Left ventricle myocardium superior (tissue), 1 donor: ENCODE data around the gene RNF4. TPM values are rescaled to one million over a fixed set of nuclear protein-coding genes. Genes with fewer than 3 reads are reported as not detected.
"Not testable (repeated sequence)": the region's sequence is repeated elsewhere in the genome, so short reads cannot be mapped to it uniquely, and the experiment has no call there.

Source experiments
- ATAC-seq: fragments of 200-7000 bp; cut with Tn5 transposase; one replicate; pipeline ENCODE4 v1.9.1; 2020; ENCODE audit warnings: mild to moderate bottlenecking, moderate library complexity
- DNase-seq: peaks from one replicate; pipeline ENCODE4 v3.0.0-alpha.2; 2020
- intact Hi-C: fragments of 100-400 bp; cut with micrococcal nuclease; formaldehyde crosslinking; loops from one replicate; pipeline ENCODE4 v1.11.0; 2022
- total RNA-seq: library from RNA; stranded (reverse); fragmentation: NEBNext Ultra II Directional; extraction: Animal tissue kit (Norgen Biotek cat#: 25700); gene quantifications from one replicate; pipeline ENCODE4 v1.2.1, GENCODE V29; 2021
- donor health status: DM: no; HTN: yes; CAD: no; lungs with severe emphysema.

Gene RNF4
- total RNA-seq, 1 donor from 2014 or later, result 26.1 TPM

DNA sequence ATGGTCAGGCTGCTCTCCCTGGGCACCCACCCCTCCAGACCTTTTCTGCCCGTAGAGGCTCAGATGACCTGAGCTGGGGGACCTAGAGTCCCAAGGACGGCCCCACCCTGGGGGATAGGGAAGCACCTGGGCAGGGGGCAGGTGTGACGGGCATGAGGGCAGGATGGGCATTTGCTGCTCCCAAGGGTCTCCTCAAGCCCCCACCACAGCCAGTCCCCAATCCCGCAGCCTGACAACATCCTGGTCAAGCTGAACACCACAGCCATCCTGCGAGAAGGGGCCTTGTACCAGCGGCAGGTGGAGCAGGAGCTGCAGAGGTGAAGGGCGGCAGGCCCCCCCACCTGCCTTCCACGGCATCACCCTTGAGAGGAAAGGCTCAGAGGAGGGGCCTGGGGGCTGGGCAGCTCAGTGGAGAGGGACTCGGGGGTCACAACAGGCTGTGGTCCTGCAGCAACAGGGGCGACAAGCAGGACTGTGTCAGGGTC is 17.8 kb upstream of the RNF4 start:
- no peak for ATAC-seq
- intact Hi-C loops, result loop anchor here (10.0 kb wide), 1 partner anchor 526 kb away; no protein-coding TSS in a partner anchor
- DNase-seq, result no peak

DNA sequence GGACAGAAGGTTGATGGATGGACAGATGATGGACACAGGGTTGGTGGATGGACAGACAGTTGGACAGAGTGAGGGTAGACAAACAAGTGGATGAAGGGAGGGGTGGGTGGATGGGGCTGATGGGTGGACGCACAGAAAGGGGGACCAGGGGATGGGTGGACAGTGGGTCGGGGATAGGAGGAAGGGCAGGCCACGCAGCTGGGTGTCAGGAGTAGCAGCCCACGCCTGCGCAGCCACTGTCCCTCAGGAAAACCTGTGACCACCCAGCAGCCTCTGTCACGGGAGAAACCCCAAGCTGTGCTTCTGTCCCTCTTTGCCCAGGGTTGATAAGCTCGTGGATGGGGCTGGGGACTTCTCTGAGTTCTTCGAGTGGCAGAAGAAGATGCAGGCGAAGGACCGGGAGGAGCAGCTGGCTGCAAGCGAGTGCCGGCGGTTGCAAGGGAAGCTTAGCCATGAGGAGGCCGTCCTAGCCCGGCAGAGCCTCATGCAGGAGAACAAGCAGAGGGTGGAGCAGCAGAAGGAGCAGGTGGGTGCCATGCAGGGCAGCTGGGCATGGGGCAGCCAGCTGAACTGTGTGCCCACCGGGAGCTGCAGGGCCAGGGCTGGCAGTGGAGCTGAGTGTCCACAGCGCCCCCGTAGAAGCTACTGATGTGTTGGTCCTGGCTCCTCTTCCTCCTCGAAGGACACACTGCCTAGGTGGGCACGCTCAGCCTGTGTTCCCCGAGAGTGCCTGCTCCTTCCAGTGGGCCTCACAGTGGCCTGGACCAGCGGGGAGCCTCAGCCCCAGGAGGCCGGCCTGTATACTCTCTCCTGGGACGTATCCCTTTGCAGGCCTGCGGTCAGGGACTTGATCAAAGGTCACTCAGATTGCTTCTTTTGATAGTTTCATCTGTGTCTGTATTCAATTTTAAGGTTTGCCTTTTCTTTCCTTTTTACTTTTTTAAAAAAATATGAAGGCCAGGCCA is 16.8 kb upstream of the RNF4 start:
- no peak for DNase-seq
- intact Hi-C loops, result loop anchor here (10.0 kb wide), 1 partner anchor 527 kb away; no protein-coding TSS in a partner anchor

DNA sequence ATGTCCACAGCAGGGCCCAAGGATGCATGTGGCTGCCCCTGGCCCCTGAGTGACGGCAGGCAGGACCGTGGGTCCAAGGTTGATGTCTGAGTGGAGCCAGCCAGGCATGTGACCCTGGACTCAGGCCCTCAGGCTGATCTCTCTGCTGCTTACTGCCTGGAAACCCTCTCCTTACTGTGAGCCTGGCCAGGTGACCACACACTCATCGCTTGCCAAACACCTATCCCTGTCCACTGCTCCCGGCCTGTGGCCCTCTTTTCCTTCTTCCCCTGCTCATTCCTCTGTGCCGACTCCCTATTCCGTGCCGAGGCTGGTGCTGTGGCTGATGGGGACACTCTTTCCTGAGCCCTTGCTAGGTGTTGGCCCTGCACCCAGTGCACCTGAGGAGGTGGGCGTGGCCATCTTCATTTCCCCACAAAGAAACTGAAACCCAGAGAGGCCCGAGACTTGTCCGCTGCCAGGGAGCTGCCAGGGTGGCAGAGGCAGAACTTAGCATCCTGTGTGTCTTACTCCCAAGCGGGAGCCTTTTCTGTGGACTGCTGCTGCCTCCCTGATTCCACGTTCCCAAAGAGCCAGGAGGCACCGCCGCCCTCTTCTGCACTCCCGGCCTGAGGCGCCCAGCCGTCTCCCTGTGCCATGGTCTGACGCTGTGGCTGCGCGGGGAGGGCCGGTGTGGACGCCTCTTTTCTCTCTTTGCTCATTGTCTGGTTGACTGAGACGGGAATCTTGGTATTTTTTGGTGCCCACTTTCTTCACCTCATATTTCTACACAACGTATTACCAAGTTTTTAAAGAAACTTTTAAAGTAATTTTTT is 11.2 kb upstream of the RNF4 start:
- intact Hi-C loops, result loop anchor here (10.0 kb wide), 1 partner anchor 533 kb away; no protein-coding TSS in a partner anchor
- DNase-seq, result no peak
- ATAC-seq, result no peak

More for the DNA sequence above, 16.8 kb upstream of the RNF4 start:
- ATAC-seq, result no peak

DNA sequence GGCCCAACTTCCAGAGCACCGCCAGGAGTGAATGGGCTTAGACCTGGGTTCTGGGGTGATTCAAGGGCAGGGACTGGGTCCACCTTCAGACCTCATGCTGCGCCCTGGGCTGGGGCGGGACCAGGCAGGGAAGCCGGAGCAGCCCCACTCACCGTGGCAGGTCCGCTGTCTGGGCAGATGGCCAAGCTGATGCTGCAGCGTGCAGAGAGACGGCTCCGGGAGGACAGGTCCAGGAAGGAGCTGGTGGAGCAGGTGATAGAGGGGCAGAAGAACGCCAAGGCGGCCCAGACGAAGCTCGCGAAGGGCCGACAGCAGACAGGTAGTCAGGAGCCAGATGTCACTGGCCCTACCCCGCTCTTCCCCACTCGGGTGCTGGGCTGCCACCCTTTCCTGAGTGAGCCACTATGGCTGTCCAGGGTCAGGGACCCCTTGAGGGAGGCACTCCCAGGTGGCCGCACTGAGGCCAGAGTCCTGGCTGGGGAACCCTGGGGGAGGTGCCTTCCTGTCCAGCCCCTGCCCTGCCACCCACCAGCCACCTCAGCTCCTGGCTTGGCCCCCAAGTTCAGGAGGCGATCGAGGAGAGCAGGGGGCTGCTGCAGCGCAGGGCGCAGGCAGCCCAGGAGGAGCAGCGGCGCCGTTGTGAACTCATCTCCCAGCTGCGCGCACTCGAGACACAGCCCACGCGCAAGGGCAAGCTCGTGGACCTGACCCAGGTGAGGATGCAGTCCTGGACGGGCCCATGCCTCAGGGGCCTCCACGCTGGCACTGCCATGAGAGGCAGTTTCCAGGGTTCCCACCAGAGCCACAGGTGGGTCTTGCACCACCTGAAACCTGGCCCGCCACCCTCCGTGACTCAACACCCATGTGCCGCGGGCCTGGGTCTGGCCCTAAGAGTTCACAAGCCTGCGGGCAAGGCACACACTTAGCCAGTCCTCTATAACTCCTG is 10.1 kb upstream of the RNF4 start:
- no peak for ATAC-seq
- DNase-seq, result no peak
- intact Hi-C loops, result loop anchor here (10.0 kb wide), 1 partner anchor 534 kb away; no protein-coding TSS in a partner anchor

DNA sequence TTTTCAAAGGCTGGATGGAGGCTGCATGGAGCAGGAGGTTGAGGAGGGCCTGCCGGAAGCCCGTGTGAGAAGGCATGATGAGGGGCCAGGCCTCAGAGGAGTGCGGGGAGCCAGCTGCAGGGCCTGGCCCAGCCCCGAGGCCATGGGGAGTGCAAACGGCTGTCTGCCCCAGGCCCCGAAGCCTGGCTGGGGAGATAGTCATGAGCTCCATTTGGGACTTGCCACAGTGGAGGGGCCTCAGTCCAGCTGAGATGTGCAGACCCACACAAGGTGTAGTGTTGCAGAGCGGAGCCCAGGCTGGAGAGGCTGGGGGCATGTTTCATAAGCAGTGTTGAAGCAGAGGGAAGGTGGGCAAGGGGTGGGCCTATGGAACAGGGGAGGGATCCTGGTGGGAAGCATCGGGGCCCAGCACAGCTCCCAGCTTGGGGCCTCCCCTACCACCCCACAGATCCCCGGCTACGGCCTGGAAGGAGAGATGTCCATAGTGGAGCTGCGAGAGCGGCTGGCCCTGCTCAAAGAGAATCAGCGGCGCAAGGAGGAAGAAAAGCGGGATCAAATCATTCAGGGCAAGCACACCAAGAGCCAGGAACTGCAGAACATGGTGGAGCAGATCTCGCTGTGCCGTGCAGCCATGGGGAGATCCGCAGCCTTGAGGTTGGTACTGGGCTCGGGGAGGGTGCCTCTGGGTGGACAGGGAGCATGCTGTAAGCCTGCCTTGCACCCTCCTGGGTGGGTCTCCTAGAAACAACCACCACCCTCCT is 9.1 kb upstream of the RNF4 start:
- DNase-seq, result no peak
- no peak for ATAC-seq
- intact Hi-C loops, result loop anchor here (10.0 kb wide), 2 partner anchors 235 to 535 kb away; no protein-coding TSS in a partner anchor

DNA sequence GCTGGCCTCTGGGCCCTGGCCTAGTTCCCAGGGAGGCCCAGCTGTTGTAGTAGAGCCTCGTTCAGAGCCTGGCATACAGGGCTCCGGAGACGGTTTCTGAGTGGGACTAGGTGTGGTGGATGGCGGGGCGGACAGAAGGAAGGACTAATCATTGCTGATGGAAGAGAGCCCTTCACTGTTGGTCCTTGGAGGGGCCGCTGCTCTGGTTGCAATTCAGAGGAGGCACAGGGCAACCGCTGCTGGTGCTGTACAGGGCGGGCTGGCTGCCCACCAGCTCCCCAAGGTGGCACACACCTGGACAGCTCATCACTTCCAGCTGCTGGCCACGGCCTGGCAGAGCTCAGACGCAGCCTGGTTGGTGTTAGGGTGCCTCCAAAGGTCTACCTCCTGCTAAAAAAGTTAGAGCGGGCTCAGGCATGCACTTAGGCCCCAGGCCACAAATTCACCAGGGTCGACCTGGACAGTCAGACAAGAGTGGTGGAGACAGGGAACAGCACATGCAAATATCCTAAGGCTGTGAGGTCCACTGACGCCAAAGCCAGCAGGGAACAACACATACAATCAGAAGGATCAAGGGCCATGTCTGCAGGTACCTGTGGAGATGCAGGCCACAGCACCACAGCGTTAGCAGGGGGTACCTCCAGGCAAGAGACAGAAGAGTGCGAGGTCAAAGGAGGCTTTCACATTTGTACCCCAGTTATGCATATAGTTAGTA is 7.5 kb upstream of the RNF4 start:
- DNase-seq (no peak), ATAC-seq (no peak)
- intact Hi-C loops, result loop anchor here (10.0 kb wide), 1 partner anchor 237 kb away; no protein-coding TSS in a partner anchor

DNA sequence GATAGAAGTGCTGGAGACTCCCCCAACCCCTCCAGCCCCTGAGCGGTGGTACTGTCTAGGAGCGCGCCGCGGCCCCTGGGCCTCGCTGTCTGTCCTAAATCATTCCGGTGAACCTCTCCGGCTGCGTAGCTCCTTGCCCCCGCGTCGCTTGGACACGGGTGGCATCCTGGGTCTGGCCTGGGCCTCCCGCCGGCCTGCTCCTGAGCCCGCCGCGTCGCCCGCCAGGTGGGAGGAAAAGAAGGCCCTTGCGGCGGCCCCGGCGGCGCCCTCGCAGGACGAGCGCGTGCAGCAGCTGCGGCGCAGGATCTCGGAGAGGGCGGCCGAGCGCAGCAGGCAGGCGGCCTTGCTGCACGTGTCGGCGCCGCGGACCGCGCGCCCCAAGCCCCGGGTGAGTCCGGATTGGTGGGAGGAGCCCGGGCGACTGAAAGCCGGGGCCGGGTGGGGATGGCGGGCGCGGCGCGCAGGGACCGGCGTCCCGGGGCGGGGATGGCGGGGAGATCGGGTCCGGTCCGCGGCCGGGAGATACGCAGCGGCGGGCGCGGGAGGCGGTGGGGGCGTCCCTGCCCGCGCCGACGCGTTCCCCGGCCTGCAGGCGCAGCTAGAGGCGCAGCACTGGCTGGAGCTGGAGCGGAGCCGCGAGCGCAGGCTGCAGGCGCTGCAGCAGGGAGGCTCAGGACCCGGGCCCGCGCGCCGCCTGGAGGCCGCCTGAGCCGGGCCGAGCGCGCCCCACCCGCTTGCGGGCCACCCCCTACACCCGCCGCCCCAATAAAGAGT is 6.5 kb upstream of the RNF4 start:
- intact Hi-C loops, result loop anchor here (10.0 kb wide), 1 partner anchor 238 kb away; no protein-coding TSS in a partner anchor
- peak; percentile 86 for DNase-seq
- peak; percentile 97 for ATAC-seq

DNA sequence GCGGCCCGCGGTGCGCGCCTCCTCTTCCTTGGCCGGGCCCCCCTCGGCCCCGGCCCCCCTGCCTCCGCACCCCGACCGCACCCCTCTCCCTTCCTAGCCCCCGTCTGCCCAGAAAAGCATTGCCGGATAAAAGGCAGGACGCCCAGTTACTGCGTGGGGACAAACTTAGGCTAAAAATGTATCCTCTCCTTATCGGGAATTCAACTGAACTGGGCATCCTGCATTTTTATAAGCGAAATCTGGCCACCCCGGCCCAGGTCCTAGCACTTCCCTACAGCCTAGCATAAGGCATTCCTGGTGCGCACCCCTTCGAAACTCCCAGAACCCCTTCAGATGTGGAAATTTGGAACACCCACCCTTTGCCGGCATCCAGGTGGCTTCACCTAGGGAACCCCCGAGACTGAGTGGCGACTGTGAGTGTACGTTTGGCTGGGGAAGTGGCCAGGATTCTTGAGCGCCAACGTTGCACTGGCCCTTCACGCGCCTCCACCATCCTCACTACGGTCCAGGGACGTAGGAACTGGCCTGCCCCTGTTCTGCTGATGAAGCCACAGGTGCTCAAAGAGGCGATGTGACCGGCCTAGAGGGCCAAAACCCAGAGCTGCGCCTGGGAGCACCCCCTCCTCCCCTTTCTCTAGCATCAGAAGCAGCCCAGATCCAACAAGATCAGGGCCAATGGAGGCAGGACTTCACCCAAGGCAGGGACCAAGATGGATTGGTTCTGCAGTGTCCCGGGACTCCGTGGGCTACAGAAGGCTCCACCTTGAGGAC is 5.7 kb upstream of the RNF4 start:
- no peak for DNase-seq
- no peak for ATAC-seq
- intact Hi-C loops, result loop anchor here (10.0 kb wide), 1 partner anchor 238 kb away; no protein-coding TSS in a partner anchor

DNA sequence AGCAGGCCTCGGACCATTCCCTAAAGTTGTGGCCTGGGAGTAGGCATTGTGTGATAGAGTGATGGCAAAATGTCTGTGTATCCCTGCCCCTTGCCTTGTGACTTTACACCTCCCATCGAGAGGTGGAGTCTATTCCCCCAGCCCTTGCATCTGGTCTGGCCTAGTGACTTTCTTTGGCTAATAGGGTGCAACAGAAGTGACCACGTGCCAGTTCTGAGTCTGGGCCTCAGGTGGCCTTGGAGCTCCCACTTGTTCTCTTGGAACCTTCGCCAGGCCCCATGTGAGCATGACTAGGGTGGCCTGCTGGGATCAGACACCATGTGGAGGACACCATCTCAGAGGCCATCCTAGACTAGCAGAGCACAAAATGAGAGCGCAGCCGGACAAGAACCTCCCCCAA is 3.9 kb upstream of the RNF4 start:
- intact Hi-C loops, result loop anchor here (10.0 kb wide), 1 partner anchor 240 kb away; no protein-coding TSS in a partner anchor
- ATAC-seq (no peak), DNase-seq (no peak)

DNA sequence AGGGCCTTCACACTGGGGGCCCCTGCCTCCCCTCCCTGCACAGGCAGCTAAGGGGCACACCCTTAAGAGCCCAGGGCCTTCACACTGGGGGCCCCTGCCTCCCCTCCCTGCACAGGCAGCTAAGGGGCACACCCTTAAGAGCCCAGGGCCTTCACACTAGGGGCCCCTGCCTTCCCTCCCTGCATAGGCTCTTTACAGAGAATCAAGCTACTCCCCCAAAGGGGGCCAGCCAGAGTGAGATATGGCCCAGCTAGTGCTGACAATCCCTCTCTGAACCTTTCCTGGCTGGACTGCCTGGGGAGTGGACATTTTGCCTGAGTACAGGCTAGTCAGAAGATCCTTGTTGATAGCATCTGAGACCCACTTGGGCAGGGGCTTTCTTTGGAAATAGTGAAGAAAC is 3.4 kb upstream of the RNF4 start:
- intact Hi-C loops, result loop anchor here (10.0 kb wide), 1 partner anchor 241 kb away; no protein-coding TSS in a partner anchor
- DNase-seq, ATAC-seq: not testable (repeated sequence)

DNA sequence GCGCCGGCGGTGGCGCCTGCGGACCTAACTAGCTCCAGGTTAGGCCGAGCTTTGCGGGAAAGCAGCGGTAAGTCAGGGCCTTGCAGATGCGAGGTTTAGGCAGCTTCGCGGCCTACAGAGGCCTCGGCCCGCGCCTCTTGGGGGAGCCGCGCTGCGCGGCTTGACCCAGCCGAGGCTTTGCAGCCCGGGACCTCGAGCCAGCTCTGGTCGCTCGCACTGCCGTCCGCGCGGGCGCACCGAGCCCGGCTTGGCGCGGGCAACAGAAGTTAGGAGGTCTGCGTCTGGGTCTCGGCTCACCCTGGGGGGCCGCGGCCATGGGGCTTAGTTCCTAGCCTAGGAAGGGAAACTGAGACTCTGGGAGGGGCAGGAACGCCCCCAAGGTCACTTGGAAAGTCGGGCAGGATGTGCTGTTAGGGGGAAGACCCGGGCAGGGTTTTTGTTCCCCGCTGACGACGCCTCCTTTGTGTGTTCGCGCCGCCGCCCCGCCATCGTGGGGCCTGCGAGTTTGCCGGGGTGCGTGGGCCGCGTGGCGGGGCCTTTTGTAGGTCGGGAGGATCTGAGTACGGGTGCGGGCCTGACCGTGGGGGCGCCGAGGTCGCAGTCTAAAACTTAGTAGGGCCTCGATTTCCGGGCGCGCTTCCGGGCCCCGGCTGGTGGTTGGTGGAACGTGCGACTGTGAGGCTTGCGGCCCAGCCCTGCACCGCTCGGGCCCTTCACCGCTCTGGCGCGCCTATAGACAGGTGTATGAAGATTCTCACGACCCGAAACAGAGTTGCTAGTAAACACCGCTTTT is 482 bp downstream of the RNF4 start:
- intact Hi-C loops, result loop anchor here (10.0 kb wide), 1 partner anchor 245 kb away; no protein-coding TSS in a partner anchor
- DNase-seq (peak; percentile 59), ATAC-seq (peak; percentile 54)

DNA sequence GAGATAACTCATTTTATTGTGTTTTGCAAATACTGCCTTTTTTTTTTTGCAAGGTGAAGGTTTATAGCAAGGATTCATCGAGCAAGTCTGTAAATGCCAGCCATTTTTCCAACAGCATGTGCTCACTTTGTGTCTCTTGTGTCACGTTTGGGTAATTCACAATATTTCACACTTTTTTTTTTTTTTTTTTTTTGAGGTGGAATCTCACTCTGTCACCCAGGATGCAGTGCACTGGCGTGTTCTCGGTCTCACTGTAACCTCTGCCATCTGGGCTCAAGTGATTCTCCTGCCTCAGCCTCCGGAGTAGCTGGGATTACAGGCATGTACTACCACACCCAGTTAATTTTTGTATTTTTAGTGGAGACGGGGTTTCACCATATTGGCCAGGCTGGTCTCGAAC is 1.9 kb downstream of the RNF4 start:
- intact Hi-C loops, result no loop called here
- DNase-seq, result no peak
- ATAC-seq, result no peak

DNA sequence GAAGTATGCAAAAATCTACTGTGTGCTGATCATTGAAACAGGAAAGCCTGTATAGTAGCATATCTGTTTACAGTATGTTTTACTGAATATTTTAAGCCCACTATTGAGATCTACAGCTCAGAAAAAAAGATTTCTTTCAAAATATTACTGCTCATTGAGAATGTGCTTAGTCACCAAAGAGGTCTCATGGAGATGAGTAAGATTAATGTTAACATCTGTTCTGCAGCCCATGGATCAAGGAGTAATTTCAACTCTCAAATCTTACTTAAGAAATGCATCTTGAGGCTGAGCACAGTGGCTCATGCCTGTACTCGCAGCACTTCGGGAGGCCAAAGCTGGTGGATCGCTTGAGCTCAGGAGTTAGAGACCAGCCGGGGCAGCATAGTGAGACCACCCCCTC is 3.3 kb downstream of the RNF4 start:
- DNase-seq, result no peak
- intact Hi-C loops, result no loop called here
- ATAC-seq, result no peak

DNA sequence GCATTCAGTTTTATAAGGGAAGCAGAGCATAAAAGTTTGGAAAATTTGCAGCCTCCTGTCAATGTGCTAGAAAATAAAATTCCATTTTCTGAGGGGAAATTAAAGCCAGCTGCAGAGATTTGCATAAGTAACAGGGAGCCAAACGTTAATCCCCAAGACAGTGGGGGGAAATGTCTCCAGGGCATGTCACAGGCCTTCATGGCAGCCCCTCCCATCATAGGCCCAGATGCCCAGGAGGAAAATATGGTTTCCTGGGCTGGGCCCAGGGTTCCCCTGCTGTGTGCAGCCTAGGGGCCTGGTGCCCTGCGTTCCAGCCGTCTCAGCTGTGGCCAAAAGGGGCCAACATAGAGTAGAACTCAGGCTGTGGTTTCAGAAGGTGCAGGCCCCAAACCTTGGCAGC is 9.3 kb downstream of the RNF4 start:
- intact Hi-C loops, result no loop called here
- no peak for DNase-seq
- ATAC-seq, result no peak

DNA sequence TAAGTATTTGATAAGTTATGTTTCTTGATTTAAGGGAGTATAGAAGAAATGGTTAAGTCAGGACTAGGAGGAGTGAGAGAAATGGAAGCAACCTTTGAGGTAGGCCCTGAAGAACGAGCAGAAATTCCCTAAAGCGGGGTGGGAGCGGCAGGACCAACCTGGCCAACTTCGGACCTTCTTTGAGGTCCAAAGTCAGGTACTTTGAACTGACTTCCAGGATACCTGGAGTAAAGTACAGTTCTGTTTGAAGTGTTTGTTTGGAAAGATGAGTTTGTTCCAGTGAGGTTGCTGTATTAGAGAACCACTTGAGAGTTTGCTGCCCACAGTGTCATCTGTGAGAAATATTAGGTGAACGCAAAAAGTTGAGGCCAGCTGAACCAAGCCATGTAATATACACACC is 11.7 kb downstream of the RNF4 start:
- DNase-seq, result no peak
- intact Hi-C loops, result no loop called here
- no peak for ATAC-seq
